H9 (cell line): ENCODE results near the gene MBTD1. TPM values are rescaled to one million over a fixed set of nuclear protein-coding genes. Genes with fewer than 3 reads are reported as not detected.

Experiments
- DNase-seq: peaks from one replicate; pipeline ENCODE4 v3.0.0-alpha.2; 2017
- H2AFZ ChIP-seq: one replicate; pipeline ENCODE4 v1.6.1; 2013; ENCODE audit warnings: mild to moderate bottlenecking, low read length, control low read depth, moderate library complexity
- H2AK5ac ChIP-seq: 2 replicates; pipeline ENCODE4 v1.6.1; 2013; ENCODE audit warnings: low read length, control low read depth, mixed read lengths; ENCODE audit not compliant: insufficient read length
- H2BK120ac ChIP-seq: one replicate; pipeline ENCODE4 v1.6.1; 2013; ENCODE audit warnings: low read depth, mild to moderate bottlenecking, low read length, control low read depth, inconsistent platforms; ENCODE audit not compliant: poor library complexity, severe bottlenecking
- H2BK12ac ChIP-seq: 2 replicates; pipeline ENCODE4 v1.6.1; 2013; ENCODE audit warnings: low read length, control low read depth, mixed read lengths, low read depth; ENCODE audit not compliant: insufficient read length
- H2BK15ac ChIP-seq: 2 replicates; pipeline ENCODE4 v1.6.1; 2013; ENCODE audit warnings: low read depth, low read length, control low read depth
- H2BK20ac ChIP-seq: one replicate; pipeline ENCODE4 v1.6.1; 2013; ENCODE audit warnings: low read depth, mild to moderate bottlenecking, low read length, control low read depth, inconsistent platforms; ENCODE audit not compliant: poor library complexity, severe bottlenecking
- H2BK5ac ChIP-seq: 2 replicates; pipeline ENCODE4 v1.6.1; 2013; ENCODE audit warnings: low read length, control low read depth, mixed read lengths; ENCODE audit not compliant: insufficient read length
- H3K14ac ChIP-seq: 2 replicates; pipeline ENCODE4 v1.6.1; 2013; ENCODE audit warnings: low read length, control low read depth; ENCODE audit not compliant: insufficient read depth
- H3K18ac ChIP-seq: 2 replicates; pipeline ENCODE4 v1.6.1; 2013; ENCODE audit warnings: low read depth, mild to moderate bottlenecking, mixed read lengths, low read length, control low read depth; ENCODE audit not compliant: insufficient read length
- H3K23ac ChIP-seq: 2 replicates; pipeline ENCODE4 v1.6.1; 2013; ENCODE audit warnings: low read length, control low read depth, mixed read lengths, low read depth; ENCODE audit not compliant: insufficient read length
- H3K23me2 ChIP-seq: 2 replicates; pipeline ENCODE4 v1.6.1; 2013; ENCODE audit warnings: low read depth, mild to moderate bottlenecking, mixed read lengths, low read length, control low read depth; ENCODE audit not compliant: insufficient read length, poor library complexity, severe bottlenecking
- H3K27ac ChIP-seq: 2 replicates; pipeline ENCODE4 v1.5.1; 2013; ENCODE audit warnings: low read length, control low read depth, mixed read lengths, low read depth; ENCODE audit not compliant: insufficient read length
- H3K27me3 ChIP-seq: 2 replicates; pipeline ENCODE4 v1.6.1; 2013; ENCODE audit warnings: low read length, control low read depth, inconsistent platforms; ENCODE audit not compliant: insufficient read depth
- H3K4ac ChIP-seq: 2 replicates; pipeline ENCODE4 v1.6.1; 2013; ENCODE audit warnings: low read depth, mild to moderate bottlenecking, control low read depth, inconsistent platforms, low read length, moderate library complexity
- H3K4me1 ChIP-seq: 2 replicates; pipeline ENCODE4 v1.6.1; 2013; ENCODE audit warnings: low read length, control low read depth, inconsistent platforms; ENCODE audit not compliant: insufficient read depth
- H3K4me2 ChIP-seq: 2 replicates; pipeline ENCODE4 v1.6.1; 2013; ENCODE audit warnings: low read length, control low read depth, mixed read lengths; ENCODE audit not compliant: insufficient read length, insufficient read depth
- H3K56ac ChIP-seq: 2 replicates; pipeline ENCODE4 v1.6.1; 2013; ENCODE audit warnings: low read depth, mild to moderate bottlenecking, mixed read lengths, low read length, control low read depth; ENCODE audit not compliant: insufficient read length
- H3K79me1 ChIP-seq: 2 replicates; pipeline ENCODE4 v1.6.1; 2013; ENCODE audit warnings: low read depth, mild to moderate bottlenecking, moderate library complexity, low read length, control low read depth, inconsistent platforms; ENCODE audit not compliant: insufficient read depth, poor library complexity, severe bottlenecking
- H3K79me2 ChIP-seq: 2 replicates; pipeline ENCODE4 v1.6.1; 2013; ENCODE audit warnings: low read length, control low read depth, inconsistent platforms; ENCODE audit not compliant: insufficient read depth
- H3K9ac ChIP-seq: 2 replicates; pipeline ENCODE4 v1.6.1; 2013; ENCODE audit warnings: low read length, control low read depth, mixed read lengths; ENCODE audit not compliant: insufficient read length; ENCODE audit errors: extremely low read depth
- H3K9me3 ChIP-seq: one replicate; pipeline ENCODE4 v1.6.1; 2013; ENCODE audit warnings: low read depth, low read length, inconsistent platforms; ENCODE audit not compliant: control insufficient read depth
- H3T11ph ChIP-seq: one replicate; pipeline ENCODE4 v1.6.1; 2013; ENCODE audit warnings: mild to moderate bottlenecking, low read length, control low read depth, inconsistent platforms
- H4K20me1 ChIP-seq: one replicate; pipeline ENCODE4 v1.6.1; 2013; ENCODE audit not compliant: control insufficient read depth, insufficient read length, insufficient read depth
- H4K5ac ChIP-seq: 2 replicates; pipeline ENCODE4 v1.6.1; 2013; ENCODE audit warnings: low read depth, mild to moderate bottlenecking, mixed read lengths, low read length, control low read depth; ENCODE audit not compliant: insufficient read length
- H4K8ac ChIP-seq: replicated peaks from 2 replicates; pipeline ENCODE4 v1.6.1; 2013; ENCODE audit warnings: low read length, control low read depth, mixed read lengths, low read depth; ENCODE audit not compliant: insufficient read length
- H4K91ac ChIP-seq: 2 replicates; pipeline ENCODE4 v1.6.1; 2013; ENCODE audit warnings: low read depth, mild to moderate bottlenecking, moderate library complexity, mixed read lengths, low read length, control low read depth; ENCODE audit not compliant: insufficient read length
- H3K27ac Mint-ChIP-seq, 3 experiments: 2 replicates in 2 of 3; 3 replicates in 1 of 3; pipeline ENCODE4 v1.8.0; 2020 to 2021; ENCODE audit warnings: mixed read lengths in 3 of 3, mild to moderate bottlenecking in 1 of 3, moderate library complexity in 1 of 3
- H3K27me3 Mint-ChIP-seq: 2 replicates; pipeline ENCODE4 v1.8.0; 2021; ENCODE audit warnings: low read depth, mild to moderate bottlenecking, moderate library complexity, mixed read lengths
- H3K36me3 Mint-ChIP-seq, 3 experiments: 2 replicates in 2 of 3; 3 replicates in 1 of 3; pipeline ENCODE4 v1.8.0; 2020 to 2021; ENCODE audit warnings: low read depth in 3 of 3, mixed read lengths in 3 of 3; ENCODE audit not compliant: insufficient read depth in 1 of 3
- H3K4me1 Mint-ChIP-seq, 2 experiments: 2 replicates each; pipeline ENCODE4 v1.8.0; 2020; ENCODE audit warnings: mixed read lengths in 2 of 2
- H3K4me3 Mint-ChIP-seq, 2 experiments: 2 replicates in 1 of 2; 3 replicates in 1 of 2; pipeline ENCODE4 v1.8.0; 2020 to 2021; ENCODE audit warnings: mild to moderate bottlenecking in 2 of 2, mixed read lengths in 2 of 2, moderate library complexity in 1 of 2
- H3K9me3 Mint-ChIP-seq, 2 experiments: 2 replicates in 1 of 2; 3 replicates in 1 of 2; pipeline ENCODE4 v1.8.0; 2020; ENCODE audit warnings: mild to moderate bottlenecking in 2 of 2, mixed read lengths in 2 of 2, moderate library complexity in 1 of 2
- total RNA-seq: library from RNA; stranded (reverse); gene quantifications from 2 replicates; pipeline ENCODE4 v1.2.1, GENCODE V29; 2021
- TF ChIP-seq, protein P1 (sequence below): fragments of 200-600 bp; sonication (generic); conservative IDR thresholded peaks from 3 replicates; pipeline ENCODE4 v1.8.0; 2021; ENCODE audit warnings: antibody characterized with exemption, mild to moderate bottlenecking

The MBTD1 gene
- total RNA-seq, 1 experiment from 2014 or later, result 49.6 TPM

DNA sequence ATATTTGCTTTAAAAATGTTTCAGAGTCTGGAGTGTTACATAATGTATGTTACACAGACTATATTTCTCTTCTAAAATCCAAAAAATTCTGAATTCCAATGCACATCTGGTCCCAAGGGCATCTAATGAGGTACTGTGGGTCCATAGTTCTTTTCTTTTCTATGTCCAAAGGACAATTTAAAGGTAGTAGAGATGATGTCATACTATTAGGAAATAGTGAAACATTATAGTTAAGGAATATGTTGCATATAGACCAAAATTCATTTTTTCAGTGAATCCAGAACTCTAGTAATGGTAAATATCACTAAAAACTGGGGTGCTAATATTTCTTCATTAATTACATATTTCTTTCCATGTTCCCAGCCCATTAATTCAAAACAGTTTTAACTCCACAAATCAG is 70.7 kb downstream of the MBTD1 start:
- no peak overlapping the region for H3K9ac ChIP-seq
- Mint-ChIP-seq H3K27ac (no peak overlapping the region), H3K9me3 (no peaks in the 10 kb centered on the region), H3K4me3 (no peak overlapping the region), H3K4me1 (no peaks in the 10 kb centered on the region), H3K27me3 (no peaks in the 10 kb centered on the region), H3K36me3 (peaks cover 20 to 78% (median 73%) of the 10 kb centered on the region in 3 experiments; a peak in 6 of 7 replicates)
- no peak overlapping the region for H4K5ac ChIP-seq
- H3T11ph ChIP-seq, result no peak overlapping the region
- H4K91ac ChIP-seq, result no peak overlapping the region
- no peaks in the 10 kb centered on the region for H3K4me1 ChIP-seq
- no peak overlapping the region for H3K4ac ChIP-seq
- H3K27me3 ChIP-seq, result no peaks in the 10 kb centered on the region
- H2BK20ac ChIP-seq, result no peak overlapping the region
- TF ChIP-seq, protein P1, sequence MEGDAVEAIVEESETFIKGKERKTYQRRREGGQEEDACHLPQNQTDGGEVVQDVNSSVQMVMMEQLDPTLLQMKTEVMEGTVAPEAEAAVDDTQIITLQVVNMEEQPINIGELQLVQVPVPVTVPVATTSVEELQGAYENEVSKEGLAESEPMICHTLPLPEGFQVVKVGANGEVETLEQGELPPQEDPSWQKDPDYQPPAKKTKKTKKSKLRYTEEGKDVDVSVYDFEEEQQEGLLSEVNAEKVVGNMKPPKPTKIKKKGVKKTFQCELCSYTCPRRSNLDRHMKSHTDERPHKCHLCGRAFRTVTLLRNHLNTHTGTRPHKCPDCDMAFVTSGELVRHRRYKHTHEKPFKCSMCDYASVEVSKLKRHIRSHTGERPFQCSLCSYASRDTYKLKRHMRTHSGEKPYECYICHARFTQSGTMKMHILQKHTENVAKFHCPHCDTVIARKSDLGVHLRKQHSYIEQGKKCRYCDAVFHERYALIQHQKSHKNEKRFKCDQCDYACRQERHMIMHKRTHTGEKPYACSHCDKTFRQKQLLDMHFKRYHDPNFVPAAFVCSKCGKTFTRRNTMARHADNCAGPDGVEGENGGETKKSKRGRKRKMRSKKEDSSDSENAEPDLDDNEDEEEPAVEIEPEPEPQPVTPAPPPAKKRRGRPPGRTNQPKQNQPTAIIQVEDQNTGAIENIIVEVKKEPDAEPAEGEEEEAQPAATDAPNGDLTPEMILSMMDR, result no peak
- H4K20me1 ChIP-seq, result no peaks in the 10 kb centered on the region
- no peak overlapping the region for H3K27ac ChIP-seq
- H3K14ac ChIP-seq, result no peak overlapping the region
- H3K79me2 ChIP-seq, result no peaks in the 10 kb centered on the region
- no peak overlapping the region for H2BK120ac ChIP-seq
- H3K79me1 ChIP-seq, result no peaks in the 10 kb centered on the region
- H3K23me2 ChIP-seq, result no peaks in the 10 kb centered on the region
- no peak overlapping the region for H3K56ac ChIP-seq
- H2AK5ac ChIP-seq, result no peak overlapping the region
- H3K4me2 ChIP-seq, result no peak overlapping the region
- no peak overlapping the region for H2BK15ac ChIP-seq
- no peak overlapping the region for H2BK5ac ChIP-seq
- DNase-seq, result no peak
- no peak overlapping the region for H2AFZ ChIP-seq
- H4K8ac ChIP-seq, result no peak overlapping the region
- no peaks in the 10 kb centered on the region for H3K9me3 ChIP-seq
- no peak overlapping the region for H3K23ac ChIP-seq
- H2BK12ac ChIP-seq, result no peak overlapping the region
- H3K18ac ChIP-seq, result no peak overlapping the region
